IMR-90 (cell line): ENCODE data around the gene CORO7. TPM values are rescaled to one million over a fixed set of nuclear protein-coding genes. Genes with fewer than 3 reads are reported as not detected.
A peak's percentile ranks its signal among the peaks of the same experiment; 100 is the strongest.

Experiments
- ATAC-seq: fragments of 200-7000 bp; cut with Tn5 transposase; 2 replicates; pipeline ENCODE4 v1.9.1; 2020; ENCODE audit warnings: low read depth, mild to moderate bottlenecking, moderate library complexity
- BruUV-seq: library from RNA; stranded (reverse); fragments of 400-500 nt; replicated peaks from 2 replicates; lab custom pipeline; 2021; lab: Mats Ljungman, UMichigan
- CTCF ChIA-PET: fragments of 300-600 bp; formaldehyde crosslinking; extraction: SDS; loops from one replicate; lab custom pipeline; 2021; ENCODE audit warnings: antibody characterized with exemption; lab: Yijun Ruan, JAX
- POLR2A ChIA-PET: fragments of 300-600 bp; sonication (Branson Sonifier 250); formaldehyde crosslinking; loops from one replicate; lab custom pipeline; 2022; ENCODE audit warnings: antibody characterized with exemption; ENCODE audit not compliant: unreplicated experiment; lab: Charles Lee
- DNase-seq: peaks from one replicate; pipeline ENCODE4 v3.0.0; 2013
- H2AFZ ChIP-seq: replicated peaks from 2 replicates; pipeline ENCODE3; 2013; ENCODE audit warnings: low read length, mild to moderate bottlenecking; ENCODE audit not compliant: poor library complexity
- H2AK5ac ChIP-seq: 2 replicates; pipeline ENCODE4 v1.6.1; 2013; ENCODE audit warnings: low read depth, low read length, inconsistent platforms
- H2AK9ac ChIP-seq: replicated peaks from 2 replicates; pipeline ENCODE3; 2013; ENCODE audit warnings: mild to moderate bottlenecking, low read depth, low read length, moderate library complexity; ENCODE audit not compliant: poor library complexity
- H2BK120ac ChIP-seq: 2 replicates; pipeline ENCODE4 v1.6.1; 2013; ENCODE audit warnings: low read depth, low read length, inconsistent platforms
- H2BK15ac ChIP-seq: 3 replicates; pipeline ENCODE4 v1.6.1; 2013; ENCODE audit warnings: low read depth, low read length, inconsistent platforms
- H2BK20ac ChIP-seq: 2 replicates; pipeline ENCODE4 v1.6.1; 2013; ENCODE audit warnings: low read depth, mild to moderate bottlenecking, inconsistent platforms, low read length, moderate library complexity
- H2BK5ac ChIP-seq: 2 replicates; pipeline ENCODE4 v1.6.1; 2013; ENCODE audit warnings: mild to moderate bottlenecking, low read depth, low read length, inconsistent platforms; ENCODE audit not compliant: poor library complexity, severe bottlenecking
- H3K14ac ChIP-seq: replicated peaks from 2 replicates; pipeline ENCODE4 v1.6.1; 2013; ENCODE audit warnings: low read depth, low read length, inconsistent platforms
- H3K18ac ChIP-seq: 2 replicates; pipeline ENCODE4 v1.6.1; 2013; ENCODE audit warnings: low read depth, low read length, control low read depth
- H3K23ac ChIP-seq: 2 replicates; pipeline ENCODE4 v1.6.1; 2013; ENCODE audit warnings: low read depth, low read length, inconsistent platforms
- H3K27ac ChIP-seq: 2 replicates; pipeline ENCODE4 v1.5.1; 2013; ENCODE audit warnings: mild to moderate bottlenecking, control low read depth, low read length; ENCODE audit not compliant: insufficient read depth
- H3K27me3 ChIP-seq: 2 replicates; pipeline ENCODE4 v1.6.1; 2013; ENCODE audit warnings: low read length; ENCODE audit not compliant: control insufficient read depth, insufficient read depth
- H3K36me3 ChIP-seq: 2 replicates; pipeline ENCODE4 v1.6.1; 2013; ENCODE audit warnings: low read length, mixed read lengths; ENCODE audit not compliant: control insufficient read depth, insufficient read depth
- H3K4ac ChIP-seq: 2 replicates; pipeline ENCODE4 v1.6.1; 2013; ENCODE audit warnings: low read depth, low read length, inconsistent platforms
- H3K4me1 ChIP-seq: 2 replicates; pipeline ENCODE4 v1.6.1; 2013; ENCODE audit warnings: low read length, mixed read lengths; ENCODE audit not compliant: control insufficient read depth, insufficient read depth
- H3K4me2 ChIP-seq: 2 replicates; pipeline ENCODE4 v1.6.1; 2013; ENCODE audit warnings: low read depth, mild to moderate bottlenecking, control low read depth, low read length, moderate library complexity
- H3K4me3 ChIP-seq: 2 replicates; pipeline ENCODE4 v1.5.1; 2013; ENCODE audit warnings: low read depth, mild to moderate bottlenecking, control low read depth, low read length, moderate library complexity; ENCODE audit not compliant: insufficient read depth
- H3K56ac ChIP-seq: 2 replicates; pipeline ENCODE4 v1.6.1; 2013; ENCODE audit warnings: low read length, inconsistent platforms; ENCODE audit not compliant: insufficient read depth; ENCODE audit errors: extremely low read depth
- H3K79me1 ChIP-seq, 2 experiments: 2 replicates each; pipeline ENCODE4 v1.6.1; 2013; ENCODE audit warnings: low read length in 2 of 2, inconsistent platforms in 1 of 2, low read depth in 1 of 2
- H3K9ac ChIP-seq: 2 replicates; pipeline ENCODE4 v1.6.1; 2013; ENCODE audit warnings: low read depth, low read length, control low read depth
- H3K9me1 ChIP-seq: 2 replicates; pipeline ENCODE4 v1.6.1; 2013; ENCODE audit warnings: low read length, inconsistent platforms; ENCODE audit not compliant: insufficient read depth
- H3K9me3 ChIP-seq: 2 replicates; pipeline ENCODE4 v1.6.1; 2013; ENCODE audit warnings: low read length; ENCODE audit not compliant: control insufficient read depth, insufficient read depth
- H4K20me1 ChIP-seq: 2 replicates; pipeline ENCODE4 v1.6.1; 2013; ENCODE audit warnings: low read length, inconsistent platforms; ENCODE audit not compliant: insufficient read depth
- H4K5ac ChIP-seq: 2 replicates; pipeline ENCODE4 v1.6.1; 2013; ENCODE audit warnings: mild to moderate bottlenecking, low read depth, low read length, control low read depth
- H4K8ac ChIP-seq, 2 experiments: 2 replicates each; pipeline ENCODE4 v1.6.1; 2013; ENCODE audit warnings: low read depth in 2 of 2, low read length in 2 of 2, control low read depth in 1 of 2, inconsistent platforms in 1 of 2
- H4K91ac ChIP-seq: 2 replicates; pipeline ENCODE4 v1.6.1; 2013; ENCODE audit warnings: low read depth, low read length, inconsistent platforms; ENCODE audit not compliant: insufficient read depth
- BHLHE40 ChIP-seq: fragments of 150-350 bp; IDR thresholded peaks from 2 replicates; pipeline ENCODE4 v1.6.1; 2016; ENCODE audit warnings: mild to moderate bottlenecking, low read depth, low read length
- CTCF ChIP-seq: conservative IDR thresholded peaks from 2 replicates; pipeline ENCODE4 v1.5.1; 2012; ENCODE audit warnings: mild to moderate bottlenecking, low read depth, low read length, improper control_type of control experiment
- FOS ChIP-seq: fragments of 150-350 bp; IDR thresholded peaks from 2 replicates; pipeline ENCODE4 v1.6.1; 2016; ENCODE audit warnings: low read depth, low read length
- MAZ ChIP-seq: IDR thresholded peaks from 2 replicates; pipeline ENCODE4 v1.6.1; 2012; ENCODE audit warnings: low read depth, mild to moderate bottlenecking, low read length, improper control_type of control experiment, moderate library complexity, borderline replicate concordance
- NFE2L2 ChIP-seq: fragments of 150-350 bp; IDR thresholded peaks from 2 replicates; pipeline ENCODE4 v1.6.1; 2016; ENCODE audit warnings: low read depth, mild to moderate bottlenecking, low read length
- RFX5 ChIP-seq: IDR thresholded peaks from 2 replicates; pipeline ENCODE4 v1.8.0; 2012; ENCODE audit warnings: low read depth, mild to moderate bottlenecking, low read length, moderate library complexity
- SMC3 ChIP-seq: fragments of 150-350 bp; IDR thresholded peaks from 2 replicates; pipeline ENCODE4 v1.6.1; 2016; ENCODE audit warnings: low read depth, mild to moderate bottlenecking, antibody characterized with exemption, low read length, moderate library complexity
- WGBS, 2 experiments: methylation state at CpG; one replicate each; pipeline versions ENCODE4 v1.1.5 to v1.1.7; 2013; ENCODE audit warnings: missing lambda C conversion rate in 2 of 2; ENCODE audit not compliant: insufficient read length in 1 of 2; ENCODE audit errors: extremely low coverage in 2 of 2; 5-methylcytosine and 5-hydroxymethylcytosine counted together
- dilution Hi-C: fragments of 300-500 bp; cut with HindIII; formaldehyde crosslinking; loops from one replicate; pipeline ENCODE4 v1.14.3; 2018; ENCODE audit warnings: low sequenced_read_pairs; ENCODE audit not compliant: unreplicated experiment
- in situ Hi-C: fragments of 300-500 bp; cut with MboI; formaldehyde crosslinking; loops from 3 replicates; pipeline ENCODE4 v1.14.3; 2019; ENCODE audit warnings: low sequenced_read_pairs, inconsistent platforms, mixed read lengths
- intact Hi-C: fragments of 100-400 bp; cut with micrococcal nuclease; formaldehyde crosslinking; loops from 2 replicates; pipeline ENCODE4 v1.10.0; 2022
- polyA plus RNA-seq, 3 experiments: library from polyadenylated mRNA; depleted of rRNA; stranded (reverse); fragments of >200 nt; gene quantifications; 2 replicates each; pipeline ENCODE4 v1.2.3, GENCODE V29; 2012; ENCODE audit warnings: low replicate concordance in 1 of 3
- total RNA-seq: library from RNA; depleted of rRNA; stranded (reverse); fragments of >200 nt; gene quantifications from 2 replicates; pipeline ENCODE4 v1.2.3, GENCODE V29; 2012
- TF ChIP-seq, protein P1 (sequence below): fragments of 150-350 bp; IDR thresholded peaks from 2 replicates; pipeline ENCODE4 v1.6.1; 2017; ENCODE audit warnings: mild to moderate bottlenecking, antibody characterized with exemption, low read length, low read depth

The CORO7 gene
- total and polyA plus RNA-seq, 2 of the 4 experiments (the other 2 are of a cell fraction): 6.3 to 26.7 TPM

- dilution Hi-C loops: no loop called here
Measured at GRCh38 chr16:4350365-4350786, 66.0 kb downstream of the CORO7 start.

More at GRCh38 chr16:4350365-4350786, 66.0 kb downstream of the CORO7 start:
- Histone ChIP-seq H2AK9ac (peak overlapping the region; percentile 90), H2AK5ac (peak overlapping the region; percentile 99), H3K23ac (peak overlapping the region; percentile 98), H3K4me1 (peaks cover 10% of the 10 kb centered on the region), H2AFZ (peak overlapping the region; percentile 92), H3K9me3 (no peaks in the 10 kb centered on the region), H3K36me3 (no peaks in the 10 kb centered on the region; the same call in 1 of the 2 replicates), H4K5ac (peak overlapping the region; percentile 33; the same call in 1 of the 2 replicates), H3K9me1 (peaks cover 12% of the 10 kb centered on the region; the same call in 1 of the 2 replicates), H4K20me1 (peaks cover 40% of the 10 kb centered on the region), H3K56ac (peak overlapping the region; percentile 67), H3K27ac (peak overlapping the region; percentile 82), H3K4me2 (peak overlapping the region; percentile 99), H3K18ac (peak overlapping the region; percentile 39; the same call in 1 of the 2 replicates), H3K79me1 (peaks cover 19 to 51% of the 10 kb centered on the region in 2 experiments), H3K9ac (peak overlapping the region; percentile 98), H3K27me3 (no peaks in the 10 kb centered on the region), H4K8ac (peak overlapping the region; percentile 36 to 82; a peak in 3 of 4 replicates), H3K4me3 (peak overlapping the region; percentile 86), H3K4ac (peak overlapping the region; percentile 89), H3K14ac (peak overlapping the region; percentile 93), H4K91ac (peak overlapping the region; percentile 53; the same call in 1 of the 2 replicates), H2BK120ac (peak overlapping the region; percentile 0; the same call in 1 of the 2 replicates), H2BK15ac (no peak overlapping the region), H2BK20ac (no peak overlapping the region), H2BK5ac (peak overlapping the region; percentile 49)
- in situ Hi-C loops: no loop called here
- ATAC-seq (no peak), DNase-seq (no peak)
- ChIA-PET POLR2A (no interaction called here), CTCF (interaction anchor here (0.5 kb wide), 1 partner anchor 253 kb away, joined by 8 read pairs; no protein-coding TSS in a partner anchor)
- TF ChIP-seq SMC3 (no peak), FOS (no peak), MAZ (no peak), CTCF (no peak), NFE2L2 (no peak), BHLHE40 (no peak), RFX5 (no peak)
- TF ChIP-seq, protein P1, sequence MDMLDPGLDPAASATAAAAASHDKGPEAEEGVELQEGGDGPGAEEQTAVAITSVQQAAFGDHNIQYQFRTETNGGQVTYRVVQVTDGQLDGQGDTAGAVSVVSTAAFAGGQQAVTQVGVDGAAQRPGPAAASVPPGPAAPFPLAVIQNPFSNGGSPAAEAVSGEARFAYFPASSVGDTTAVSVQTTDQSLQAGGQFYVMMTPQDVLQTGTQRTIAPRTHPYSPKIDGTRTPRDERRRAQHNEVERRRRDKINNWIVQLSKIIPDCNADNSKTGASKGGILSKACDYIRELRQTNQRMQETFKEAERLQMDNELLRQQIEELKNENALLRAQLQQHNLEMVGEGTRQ: no peak
- intact Hi-C loops: loop anchor here (2.0 kb wide), 2 partner anchors 36 to 44 kb away; no protein-coding TSS in a partner anchor
- 32% methylated on average over 17 of the region's 24 CpGs; no CpG with 5 or more reads in 1 of the 2 experiments for WGBS, 2 experiments
- no TSS peak for BruUV-seq
